ENCODE data around the gene FCRLB.

FCRLB gene

GRCh38 chr1:161676441-161676840 lies 44.9 kb upstream of the FCRLB start:
- Histone ChIP-seq H3K9me3 (ENCODE audit: low read length) (no peaks in the 10 kb centered on the region), H2AFZ (ENCODE audit: low read length) (no peak overlapping the region), H3K4me3 (ENCODE audit: low read depth, low read length, poor library complexity, severe bottlenecking) (no peak overlapping the region), H3K36me3 (ENCODE audit: insufficient read depth, low read length) (peaks cover 53% of the 10 kb centered on the region), H3K9ac (ENCODE audit: low read length) (no peak overlapping the region), H3K4me2 (ENCODE audit: low read length) (no peak overlapping the region), H3F3A (ENCODE audit: insufficient read depth, low read length) (no peaks in the 10 kb centered on the region), H3K27ac (ENCODE audit: low read depth, low read length, poor library complexity, severe bottlenecking) (no peak overlapping the region), H3K9me2 (ENCODE audit: low read depth, low read length) (no peaks in the 10 kb centered on the region), H3K4me1 (ENCODE audit: insufficient read depth, low read length, severe bottlenecking) (no peaks in the 10 kb centered on the region), H3K27me3 (ENCODE audit: insufficient read depth, low read length) (no peaks in the 10 kb centered on the region), H4K20me1 (ENCODE audit: insufficient read depth, low read length) (no peaks in the 10 kb centered on the region), H3K79me2 (ENCODE audit: insufficient read depth, low read length) (no peaks in the 10 kb centered on the region)
- TF ChIP-seq EZH2 (IDR thresholded peaks at IDR 0.05; ENCODE audit: borderline replicate concordance, low read length), result no peak
- no peak for TF ChIP-seq CTCF (IDR thresholded peaks at IDR 0.05; ENCODE audit: low read length)

GRCh38 chr1:161676958-161677689 lies 44.2 kb upstream of the FCRLB start:
- no peak overlapping the region for H3K9ac ChIP-seq (ENCODE audit: low read length)
- H3F3A ChIP-seq (ENCODE audit: insufficient read depth, low read length), result no peaks in the 10 kb centered on the region
- TF ChIP-seq EZH2 (IDR thresholded peaks at IDR 0.05; ENCODE audit: borderline replicate concordance, low read length) (no peak), CTCF (IDR thresholded peaks at IDR 0.05; ENCODE audit: low read length) (no peak)
- H3K36me3 ChIP-seq (ENCODE audit: insufficient read depth, low read length), result peaks cover 53% of the 10 kb centered on the region
- no peaks in the 10 kb centered on the region for H3K9me2 ChIP-seq (ENCODE audit: low read depth, low read length)
- no peak overlapping the region for H3K4me3 ChIP-seq (ENCODE audit: low read depth, low read length, poor library complexity, severe bottlenecking)
- no peak overlapping the region for H3K27ac ChIP-seq (ENCODE audit: low read depth, low read length, poor library complexity, severe bottlenecking)
- H3K4me1 ChIP-seq (ENCODE audit: insufficient read depth, low read length, severe bottlenecking), result no peaks in the 10 kb centered on the region
- no peak overlapping the region for H2AFZ ChIP-seq (ENCODE audit: low read length)
- H3K9me3 ChIP-seq (ENCODE audit: low read length), result no peaks in the 10 kb centered on the region
- H3K4me2 ChIP-seq (ENCODE audit: low read length), result no peak overlapping the region
- H4K20me1 ChIP-seq (ENCODE audit: insufficient read depth, low read length), result no peaks in the 10 kb centered on the region
- H3K79me2 ChIP-seq (ENCODE audit: insufficient read depth, low read length), result no peaks in the 10 kb centered on the region
- H3K27me3 ChIP-seq (ENCODE audit: insufficient read depth, low read length), result no peaks in the 10 kb centered on the region

- no peaks in the 10 kb centered on the region for H3F3A ChIP-seq (ENCODE audit: insufficient read depth, low read length)
- H3K27ac ChIP-seq (ENCODE audit: low read depth, low read length, poor library complexity, severe bottlenecking), result no peak overlapping the region
- no peaks in the 10 kb centered on the region for H3K27me3 ChIP-seq (ENCODE audit: insufficient read depth, low read length)
- H3K4me1 ChIP-seq (ENCODE audit: insufficient read depth, low read length, severe bottlenecking), result no peaks in the 10 kb centered on the region
- no peaks in the 10 kb centered on the region for H3K79me2 ChIP-seq (ENCODE audit: insufficient read depth, low read length)
- H3K36me3 ChIP-seq (ENCODE audit: insufficient read depth, low read length), result peaks cover 42% of the 10 kb centered on the region
- H3K4me3 ChIP-seq (ENCODE audit: low read depth, low read length, poor library complexity, severe bottlenecking), result no peak overlapping the region
- TF ChIP-seq CTCF (IDR thresholded peaks at IDR 0.05; ENCODE audit: low read length), result no peak
- no peak for TF ChIP-seq EZH2 (IDR thresholded peaks at IDR 0.05; ENCODE audit: borderline replicate concordance, low read length)
- no peak overlapping the region for H3K9ac ChIP-seq (ENCODE audit: low read length)
- no peaks in the 10 kb centered on the region for H3K9me2 ChIP-seq (ENCODE audit: low read depth, low read length)
- no peaks in the 10 kb centered on the region for H4K20me1 ChIP-seq (ENCODE audit: insufficient read depth, low read length)
- no peak overlapping the region for H3K4me2 ChIP-seq (ENCODE audit: low read length)
- no peaks in the 10 kb centered on the region for H3K9me3 ChIP-seq (ENCODE audit: low read length)
- no peak overlapping the region for H2AFZ ChIP-seq (ENCODE audit: low read length)
Observed at GRCh38 chr1:161678500-161678899, 42.8 kb upstream of the FCRLB start.
